K562 (cell line): Measurements from ENCODE around the gene GRIK3. TPM values are rescaled to one million over a fixed set of nuclear protein-coding genes. Genes with fewer than 3 reads are reported as not detected.

Experiments
- ATAC-seq: fragments of 200-7000 bp; cut with Tn5 transposase; 3 replicates; pipeline ENCODE4 v1.9.1; 2020; ENCODE audit warnings: moderate library complexity
- BruUV-seq: library from RNA; stranded (reverse); fragments of 400-500 nt; replicated peaks from 2 replicates; lab custom pipeline; 2021; lab: Mats Ljungman, UMichigan
- CTCF ChIA-PET: fragments of 300-600 bp; formaldehyde crosslinking; extraction: SDS; loops from one replicate; lab custom pipeline; 2021; ENCODE audit warnings: low intra/inter-chr PET ratio; lab: Yijun Ruan, JAX
- POLR2A ChIA-PET: fragments of 300-600, 350-650 bp; sonication (Branson Sonifier 250); formaldehyde crosslinking; extraction: SDS; loops from one replicate; lab custom pipeline; 2021; ENCODE audit warnings: antibody characterized with exemption, inconsistent platforms; lab: Yijun Ruan, JAX
- DNase-seq, 4 experiments: peaks; one replicate each; pipeline versions ENCODE4 v3.0.0 to v3.0.0-alpha.2; 2011 to 2018; ENCODE audit warnings: low spot score in 3 of 4, mixed read lengths in 3 of 4; ENCODE audit errors: extremely low read depth in 1 of 4
- FAIRE-seq: peaks from 2 replicates; lab custom pipeline; 2011; peaks lifted over from hg19 to GRCh38; lab: Jason Lieb, UNC
- H2AFZ ChIP-seq: 2 replicates; pipeline ENCODE4 v1.6.0; 2011; ENCODE audit warnings: low read depth, low read length, control low read depth, inconsistent platforms
- H3K27ac ChIP-seq: fragments of 200-600 bp; 3 replicates; pipeline ENCODE4 v1.8.0; 2011; ENCODE audit warnings: low read depth, mild to moderate bottlenecking, control low read depth, inconsistent platforms, low read length, moderate library complexity, mixed read lengths; ENCODE audit errors: extremely low read depth
- H3K27me3 ChIP-seq, 2 experiments: fragments of 300-600 bp in 1 of 2; 2 replicates in 1 of 2; 3 replicates in 1 of 2; pipeline versions ENCODE4 v1.6.0 to v1.8.0; 2011; ENCODE audit warnings: inconsistent platforms in 2 of 2, low read length in 2 of 2, mild to moderate bottlenecking in 1 of 2, mixed read lengths in 1 of 2, moderate library complexity in 1 of 2; ENCODE audit not compliant: control insufficient read depth in 2 of 2, insufficient read depth in 2 of 2
- H3K36me3 ChIP-seq: fragments of 300-600 bp; 3 replicates; pipeline ENCODE4 v1.8.0; 2011; ENCODE audit warnings: mild to moderate bottlenecking, low read length, inconsistent platforms; ENCODE audit not compliant: control insufficient read depth, insufficient read depth
- H3K4me1 ChIP-seq, 2 experiments: fragments of 200-600 bp in 1 of 2; replicated peaks in 1 of 2; 2 replicates in 1 of 2; 3 replicates in 1 of 2; pipeline versions ENCODE4 v1.5.1 to v1.8.0; 2011; ENCODE audit warnings: inconsistent platforms in 2 of 2, low read length in 2 of 2, mild to moderate bottlenecking in 1 of 2, mixed read lengths in 1 of 2, moderate library complexity in 1 of 2; ENCODE audit not compliant: control insufficient read depth in 2 of 2, insufficient read depth in 2 of 2
- H3K4me2 ChIP-seq: 2 replicates; pipeline ENCODE4 v1.6.1; 2011; ENCODE audit warnings: low read length, control low read depth, inconsistent platforms, mixed read lengths; ENCODE audit not compliant: insufficient read depth
- H3K4me3 ChIP-seq: fragments of 200-600 bp; sonication (generic), shearing (Covaris generic); 2 replicates; pipeline ENCODE4 v1.5.1; 2016; ENCODE audit warnings: control low read depth, inconsistent platforms
- H3K79me2 ChIP-seq: fragments of 200-600 bp; 3 replicates; pipeline ENCODE4 v1.8.0; 2011; ENCODE audit warnings: low read length, inconsistent platforms; ENCODE audit not compliant: control insufficient read depth, insufficient read depth
- H3K9ac ChIP-seq, 2 experiments: 2 replicates each; pipeline versions ENCODE4 v1.6.0 to v1.6.1; 2011; ENCODE audit warnings: low read depth in 2 of 2, low read length in 2 of 2, control low read depth in 1 of 2, inconsistent platforms in 1 of 2, mild to moderate bottlenecking in 1 of 2, mixed read lengths in 1 of 2; ENCODE audit not compliant: insufficient read depth in 1 of 2
- H3K9me1 ChIP-seq: one replicate; pipeline ENCODE4 v1.6.0; 2011; ENCODE audit warnings: inconsistent platforms, mild to moderate bottlenecking, low read length, moderate library complexity; ENCODE audit not compliant: control insufficient read depth, insufficient read depth
- H3K9me3 ChIP-seq: replicated peaks from 2 replicates; pipeline ENCODE4 v1.5.1; 2011; ENCODE audit warnings: low read depth, low read length, inconsistent platforms; ENCODE audit not compliant: control insufficient read depth, insufficient read depth
- H4K20me1 ChIP-seq: replicated peaks from 2 replicates; pipeline ENCODE4 v1.6.1; 2011; ENCODE audit warnings: low read length, inconsistent platforms, mixed read lengths; ENCODE audit not compliant: control insufficient read depth, insufficient read depth
- BDP1 ChIP-seq: IDR thresholded peaks from 3 replicates; pipeline ENCODE4 v1.6.1; 2011; ENCODE audit not compliant: insufficient read length, insufficient read depth
- HMG20B ChIP-seq: fragments of 250-450 bp; sonication (Bioruptor Pico); IDR thresholded peaks from 2 replicates; pipeline ENCODE4 v1.5.0; 2021; ENCODE audit warnings: mild to moderate bottlenecking
- PPARD ChIP-seq: fragments of 250-450 bp; sonication (Bioruptor Pico); IDR thresholded peaks from 2 replicates; pipeline ENCODE4 v1.8.0; 2022; ENCODE audit warnings: inconsistent platforms, mild to moderate bottlenecking, moderate library complexity
- ZBTB34 ChIP-seq: fragments of 250-450 bp; sonication (Bioruptor Pico); IDR thresholded peaks from 2 replicates; pipeline ENCODE4 v1.8.0; 2021; ENCODE audit warnings: mild to moderate bottlenecking, moderate library complexity
- ZKSCAN1 ChIP-seq: fragments of 150-350 bp; IDR thresholded peaks from 2 replicates; pipeline ENCODE4 v1.6.1; 2016; ENCODE audit warnings: low read depth, low read length
- ZNF609 ChIP-seq: sonication (generic); formaldehyde crosslinking; IDR thresholded peaks from 2 replicates; pipeline ENCODE4 v1.8.1; 2023; ENCODE audit warnings: missing genetic modification reagents, mild to moderate bottlenecking, borderline replicate concordance
- WGBS: fragments of 100-300 bp; shearing (Covaris generic); methylation state at CpG from one replicate; pipeline ENCODE4 v1.1.6; 2016; ENCODE audit warnings: low coverage, mixed read lengths; ENCODE audit not compliant: insufficient coverage; ENCODE audit errors: missing lambda C conversion rate; 5-methylcytosine and 5-hydroxymethylcytosine counted together
- in situ Hi-C: fragments of 300-500 bp; cut with MboI; formaldehyde crosslinking; loops from 4 replicates; pipeline ENCODE4 v1.15.0; 2018; ENCODE audit warnings: inconsistent platforms, mixed read lengths
- intact Hi-C: fragments of 100-400 bp; cut with micrococcal nuclease; formaldehyde crosslinking; loops from 2 replicates; pipeline ENCODE4 v1.14.2; 2022
- polyA plus RNA-seq, 8 experiments: library from polyadenylated mRNA; depleted of rRNA in 4 of 8; stranded (reverse) in 5 of 8; unstranded in 3 of 8; fragments of >200 nt; fragmentation: Nextera tagmentation in 2 of 8; fragmentation: Illumina TruSeq in 1 of 8; extraction: Ambion mirVana in 2 of 8; extraction: Trizol in 1 of 8; gene quantifications; 2 replicates each; pipeline versions ENCODE4 v1.2.1 to v1.2.3, GENCODE V29; 2011 to 2014; ENCODE audit warnings: inconsistent platforms in 1 of 8, missing spikeins in 1 of 8
- total RNA-seq, 7 experiments: library from RNA; depleted of rRNA in 6 of 7; stranded (reverse); fragments of >200 nt in 6 of 7; fragmentation: Illumina TruSeq in 2 of 7; extraction: Trizol in 2 of 7; gene quantifications; 2 replicates each; pipeline versions ENCODE4 v1.2.1 to v1.2.3, GENCODE V29; 2011 to 2021; ENCODE audit warnings: low replicate concordance in 1 of 7

Gene GRIK3
- total and polyA plus RNA-seq, 9 of the 15 experiments (the other 6 are each of a cell fraction or from before 2014, with no cell fraction given) = not detected

GRCh38 chr1:36911561-36912364, 122.6 kb downstream of the GRIK3 start:
- POLR2A ChIA-PET = interaction anchor here (0.6 to 1.0 kb wide), 3 partner anchors 38 to 331 kb away, joined by 3 read pairs; no protein-coding TSS in a partner anchor
- CTCF ChIA-PET = no interaction called here
- H3K36me3 ChIP-seq = no peaks in the 10 kb centered on the region
- no peaks in the 10 kb centered on the region for H3K79me2 ChIP-seq
- H3K4me2 ChIP-seq = no peak overlapping the region
- H3K27ac ChIP-seq = no peak overlapping the region
- TF ChIP-seq ZNF609 (CRISPR knock-in tag) (no peak), PPARD (CRISPR knock-in tag) (no peak), ZBTB34 (CRISPR knock-in tag) (no peak), BDP1 (no peak), ZKSCAN1 (no peak), HMG20B (CRISPR knock-in tag) (no peak)
- no peak overlapping the region for H2AFZ ChIP-seq
- H3K4me3 ChIP-seq = no peak overlapping the region
- peaks cover 0 to 13% of the 10 kb centered on the region in 2 experiments; a peak in 2 of 5 replicates for H3K27me3 ChIP-seq
- no peaks in the 10 kb centered on the region for H3K9me1 ChIP-seq
- DNase-seq = no peak
- H3K9me3 ChIP-seq = no peaks in the 10 kb centered on the region
- H3K9ac ChIP-seq = peak overlapping the region in 1 of 2 experiments; percentile 45; a peak in 1 of 4 replicates
- FAIRE-seq = no peak
- ATAC-seq = no peak
- BruUV-seq = no TSS peak
- no peaks in the 10 kb centered on the region for H3K4me1 ChIP-seq
- WGBS = under 1% methylated on average over 21 of the region's 21 CpGs
- in situ Hi-C loops (no loop called here), intact Hi-C loops (no loop called here)
- peaks cover 4% of the 10 kb centered on the region for H4K20me1 ChIP-seq
